ENCODE measurements around the gene BRAT1. TPM values are rescaled to one million over a fixed set of nuclear protein-coding genes. Genes with fewer than 3 reads are reported as not detected.
"Not testable (repeated sequence)": the region's sequence is repeated elsewhere in the genome, so short reads cannot be mapped to it uniquely, and the experiment has no call there.

The BRAT1 gene
- 14.8 TPM for total RNA-seq
- long read RNA-seq, transcript BRAT1-201 (14 exons, 2,915 nt), result major isoform, 23 of 45 reads
- long read RNA-seq, partial matches to known transcripts, result 6 of 45 reads
- long read RNA-seq, other reads (novel, unspliced or antisense), result 16 of 45 reads

- DNase-seq (ENCODE audit: missing footprints) (peak; percentile 99), ATAC-seq (peak; percentile 94)
- intact Hi-C loops (cut with DNase I), result loop anchor here (5.0 kb wide), 3 partner anchors 77 to 287 kb away; partner anchors contain the start of genes GNA12, GRIFIN and TTYH3
These were observed at the start of gene BRAT1 for GRCh38 chr7:2555121-2556052. Gene BRAT1 (minus strand): TSS chr7:2555524. CDS start chr7:2554431, 1,093 bp downstream.

- intact Hi-C loops (cut with DNase I), result loop anchor here (5.0 kb wide), 2 partner anchors 38 to 58 kb away; no protein-coding TSS in a partner anchor
- ATAC-seq (peak; percentile 71), DNase-seq (ENCODE audit: missing footprints) (no peak)
These were observed 49.4 kb upstream of the BRAT1 start for GRCh38 chr7:2604608-2605174.

- ATAC-seq (no peak), DNase-seq (ENCODE audit: missing footprints) (no peak)
- intact Hi-C loops (cut with DNase I), result no loop called here
These were observed 48.0 kb upstream of the BRAT1 start for GRCh38 chr7:2603044-2603965.

GRCh38 chr7:2602406-2603043, 47.2 kb upstream of the BRAT1 start:
- intact Hi-C loops (cut with DNase I), result no loop called here
- DNase-seq (ENCODE audit: missing footprints), result no peak
- ATAC-seq, result no peak

DNA sequence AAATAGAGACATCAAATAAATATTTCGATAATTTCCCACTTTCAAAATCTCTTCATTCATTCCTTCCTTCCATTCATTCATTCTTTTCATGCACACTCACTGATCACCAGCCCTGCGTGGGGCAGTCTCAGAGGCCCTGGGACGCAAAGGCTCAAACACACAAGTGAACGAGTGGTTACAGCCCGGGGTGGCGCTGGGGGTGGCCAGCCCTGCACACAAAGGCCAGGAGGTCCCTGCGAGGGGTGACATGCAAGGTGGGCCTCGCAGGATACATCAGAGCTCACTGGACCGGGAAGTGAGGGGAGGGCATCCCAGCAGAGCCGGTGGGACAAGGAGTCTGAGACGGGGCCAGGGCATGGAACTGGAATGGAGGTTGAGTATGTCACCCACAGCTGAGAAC, 46.6 kb upstream of the BRAT1 start:
- intact Hi-C loops (cut with DNase I), result no loop called here

DNA sequence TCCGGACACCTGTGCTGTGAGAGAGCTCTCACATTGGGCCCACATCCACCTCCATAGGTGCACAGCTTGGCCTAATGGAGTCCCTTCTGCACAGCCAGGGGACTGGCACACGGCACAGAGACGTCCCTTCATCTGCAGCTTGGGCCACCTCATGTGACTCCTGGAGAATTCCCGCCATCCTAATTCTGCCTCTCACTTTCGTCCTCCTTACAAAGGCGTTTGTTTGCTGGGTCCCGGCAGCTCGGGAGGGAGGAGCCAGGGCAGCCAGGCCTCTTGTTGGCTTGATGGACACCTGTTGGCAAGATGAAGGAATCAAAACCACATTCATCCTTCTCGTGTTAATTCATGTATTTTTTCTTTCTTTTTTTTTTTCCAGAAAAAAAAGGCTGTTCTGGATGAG, 45.7 kb upstream of the BRAT1 start:
- no peak for DNase-seq (ENCODE audit: missing footprints)
- intact Hi-C loops (cut with DNase I), result no loop called here
- no peak for ATAC-seq

More for the DNA sequence above, 46.6 kb upstream of the BRAT1 start:
- DNase-seq (ENCODE audit: missing footprints) (no peak), ATAC-seq (no peak)

GRCh38 chr7:2598154-2598823, 43.0 kb upstream of the BRAT1 start:
- intact Hi-C loops (cut with DNase I), result no loop called here
- ATAC-seq, result no peak
- DNase-seq (ENCODE audit: missing footprints), result no peak

DNA sequence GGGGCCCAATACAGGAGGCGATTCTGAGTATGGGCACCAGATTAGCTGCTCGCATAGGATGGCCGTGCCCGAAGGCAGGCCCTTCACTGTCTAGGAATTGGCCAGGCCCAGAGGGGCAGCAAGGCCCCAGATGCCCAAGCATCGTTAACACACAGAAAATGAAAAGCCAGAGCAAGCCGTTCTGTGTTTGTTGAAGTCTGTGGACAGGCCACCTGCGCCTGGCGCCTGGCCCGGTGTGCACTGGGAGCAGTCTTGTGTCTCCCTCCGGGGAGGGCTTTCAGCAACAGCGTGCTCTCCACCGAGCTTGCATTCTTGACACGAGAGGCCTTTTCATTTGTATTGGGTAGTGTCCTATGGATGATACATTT, 41.9 kb upstream of the BRAT1 start:
- intact Hi-C loops (cut with DNase I), result no loop called here
- ATAC-seq (no peak), DNase-seq (ENCODE audit: missing footprints) (no peak)

GRCh38 chr7:2596464-2597272, 41.3 kb upstream of the BRAT1 start:
- ATAC-seq, result no peak
- intact Hi-C loops (cut with DNase I), result no loop called here
- DNase-seq (ENCODE audit: missing footprints), result no peak

DNA sequence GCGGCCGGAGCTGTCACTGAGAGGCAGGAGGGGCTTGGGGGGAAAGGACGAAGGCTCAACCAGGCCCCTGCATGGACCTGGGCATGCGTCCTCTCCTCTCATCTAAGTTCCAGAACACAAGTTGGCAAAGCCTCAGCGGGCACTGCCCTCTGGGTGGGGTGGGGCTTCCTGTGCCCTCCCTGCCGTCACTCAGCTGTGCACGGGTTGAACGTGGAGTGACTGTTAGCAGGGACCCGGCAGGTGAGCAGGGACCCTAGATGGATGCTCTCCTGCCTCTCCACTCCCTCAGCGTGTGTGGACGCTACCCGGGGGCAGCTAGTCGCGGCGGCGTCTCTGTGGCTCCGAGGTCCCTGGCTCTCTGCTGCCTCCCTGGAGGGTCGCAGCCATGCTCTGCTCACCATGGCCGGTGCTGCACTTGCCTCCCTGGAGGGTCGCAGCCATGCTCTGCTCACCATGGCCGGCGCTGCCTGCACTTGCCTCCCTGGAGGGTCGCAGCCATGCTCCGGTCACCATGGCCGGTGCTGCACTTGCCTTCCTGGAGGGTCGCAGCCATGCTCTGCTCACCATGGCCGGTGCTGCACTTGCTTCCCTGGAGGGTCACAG, 40.0 kb upstream of the BRAT1 start:
- intact Hi-C loops (cut with DNase I), result no loop called here
- ATAC-seq, result no peak
- DNase-seq (ENCODE audit: missing footprints), result no peak

GRCh38 chr7:2594599-2594998, 39.3 kb upstream of the BRAT1 start:
- DNase-seq (ENCODE audit: missing footprints) (no peak), ATAC-seq (no peak)
- intact Hi-C loops (cut with DNase I), result no loop called here

- ATAC-seq (no peak), DNase-seq (ENCODE audit: missing footprints) (no peak)
- intact Hi-C loops (cut with DNase I), result no loop called here
These were observed 37.9 kb upstream of the BRAT1 start for GRCh38 chr7:2593036-2593727.

DNA sequence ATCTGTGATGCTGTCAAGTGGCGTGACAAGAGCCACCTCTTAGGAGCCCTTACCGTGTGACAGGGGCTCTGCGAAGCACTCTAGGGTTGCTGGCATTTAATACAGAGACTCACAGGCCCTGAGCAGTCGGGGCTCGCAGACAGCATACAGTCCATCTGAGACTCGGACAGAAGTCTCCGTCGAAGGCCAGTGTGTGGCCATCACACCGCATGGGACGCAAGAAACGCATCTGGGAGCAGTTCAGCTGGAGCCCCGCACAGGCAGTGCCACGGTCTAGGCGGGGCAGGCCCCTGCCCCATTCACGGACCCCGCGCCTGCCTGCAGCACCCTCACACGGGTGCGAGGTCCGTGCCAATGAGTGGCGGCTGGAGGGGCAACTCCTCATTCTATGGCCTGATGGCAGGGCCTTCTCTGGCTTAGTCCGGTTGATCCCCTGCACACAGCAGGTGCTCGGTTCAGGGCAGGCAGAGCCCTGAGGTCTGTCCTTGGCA, 37.1 kb upstream of the BRAT1 start:
- intact Hi-C loops (cut with DNase I), result no loop called here
- DNase-seq (ENCODE audit: missing footprints) (no peak), ATAC-seq (no peak)

- ATAC-seq; DNase-seq (ENCODE audit: missing footprints); intact Hi-C loops (cut with DNase I): not testable (repeated sequence)
These were observed 34.6 kb upstream of the BRAT1 start for GRCh38 chr7:2589941-2590340.

GRCh38 chr7:2589341-2589740, 34.0 kb upstream of the BRAT1 start:
- no peak for ATAC-seq

GRCh38 chr7:2587778-2588177, 32.5 kb upstream of the BRAT1 start:
- no peak for DNase-seq (ENCODE audit: missing footprints)
- intact Hi-C loops (cut with DNase I), result no loop called here

More at GRCh38 chr7:2589341-2589740, 34.0 kb upstream of the BRAT1 start:
- intact Hi-C loops (cut with DNase I), result no loop called here
- no peak for DNase-seq (ENCODE audit: missing footprints)

More at GRCh38 chr7:2587778-2588177, 32.5 kb upstream of the BRAT1 start:
- no peak for ATAC-seq

Measured in Right ventricle myocardium inferior (tissue), 1 donor.